ENCODE data around the gene CHPF.

The CHPF gene

GRCh38 chr2:219551441-219552381 lies 8.1 kb upstream of the CHPF start:
- DNase-seq (ENCODE audit: low read depth) = no peak

- no peak for DNase-seq (ENCODE audit: low read depth)
Measured at GRCh38 chr2:219549619-219550018, 6.0 kb upstream of the CHPF start.

GRCh38 chr2:219548990-219549389 lies 5.4 kb upstream of the CHPF start:
- DNase-seq (ENCODE audit: low read depth) = no peak

- no peak for DNase-seq (ENCODE audit: low read depth)
Measured at GRCh38 chr2:219547621-219548020, 4.0 kb upstream of the CHPF start.

- no peak for DNase-seq (ENCODE audit: low read depth)
Measured at GRCh38 chr2:219545943-219546352, 2.3 kb upstream of the CHPF start.

GRCh38 chr2:219545295-219545942 lies 1.8 kb upstream of the CHPF start:
- no peak for DNase-seq (ENCODE audit: low read depth)

GRCh38 chr2:219544567-219544966 lies 958 bp upstream of the CHPF start:
- no peak for DNase-seq (ENCODE audit: low read depth)

GRCh38 chr2:219542931-219543595 lies 546 bp downstream of the CHPF start:
- DNase-seq (ENCODE audit: low read depth) = no peak

GRCh38 chr2:219541611-219542180 lies 1.9 kb downstream of the CHPF start:
- DNase-seq (ENCODE audit: low read depth) = no peak

- DNase-seq (ENCODE audit: low read depth) = no peak
Measured at GRCh38 chr2:219540784-219541504, 2.7 kb downstream of the CHPF start.

- DNase-seq (ENCODE audit: low read depth) = no peak
Measured at GRCh38 chr2:219539926-219540678, 3.5 kb downstream of the CHPF start.

GRCh38 chr2:219538956-219539788 lies 4.4 kb downstream of the CHPF start:
- DNase-seq (ENCODE audit: low read depth) = no peak

- no peak for DNase-seq (ENCODE audit: low read depth)
Measured at GRCh38 chr2:219538504-219538951, 5.1 kb downstream of the CHPF start.

GRCh38 chr2:219537657-219538488 lies 5.7 kb downstream of the CHPF start:
- no peak for DNase-seq (ENCODE audit: low read depth)

- DNase-seq (ENCODE audit: low read depth) = no peak
Measured at GRCh38 chr2:219536967-219537366, 6.6 kb downstream of the CHPF start.

GRCh38 chr2:219536425-219536824 lies 7.2 kb downstream of the CHPF start:
- no peak for DNase-seq (ENCODE audit: low read depth)

- no peak for DNase-seq (ENCODE audit: low read depth)
Measured at GRCh38 chr2:219533930-219534661, 9.5 kb downstream of the CHPF start.

- no peak for DNase-seq (ENCODE audit: low read depth)
Measured at GRCh38 chr2:219532378-219532649, 11.3 kb downstream of the CHPF start.
